Heart left ventricle (tissue), 16 donors: ENCODE measurements around the gene NUAK2. TPM values are rescaled to one million over a fixed set of nuclear protein-coding genes. Genes with fewer than 3 reads are reported as not detected.

ENCODE experiments used
- ATAC-seq, 4 donors: fragments of 200-7000 bp; cut with Tn5 transposase; one replicate each; pipeline ENCODE4 v1.9.1; 2020 to 2022; ENCODE audit warnings: moderate library complexity in 4 of 4, mild to moderate bottlenecking in 3 of 4, moderate number of reproducible peaks in 1 of 4
- DNase-seq, 5 donors: peaks; one replicate each; pipeline ENCODE4 v3.0.0-alpha.2; 2020
- H3K27ac ChIP-seq, 12 donors: fragments of 200-600 bp; sonication (generic) in 4 of 12; one replicate each; pipeline versions ENCODE4 v1.5.0 to v1.8.0; 2016 to 2022; ENCODE audit warnings: mild to moderate bottlenecking in 2 of 12
- H3K27me3 ChIP-seq, 9 donors: fragments of 200-600 bp; sonication (generic) in 2 of 9; one replicate each; pipeline versions ENCODE4 v1.5.1 to v1.8.0; 2016 to 2022; ENCODE audit warnings: mild to moderate bottlenecking in 3 of 9
- H3K36me3 ChIP-seq, 9 donors: fragments of 200-600 bp; sonication (generic) in 2 of 9; one replicate each; pipeline versions ENCODE4 v1.5.0 to v1.8.0; 2018 to 2022; ENCODE audit warnings: mild to moderate bottlenecking in 2 of 9
- H3K4me1 ChIP-seq, 12 donors: fragments of 200-600 bp; sonication (generic) in 4 of 12; one replicate each; pipeline versions ENCODE4 v1.5.0 to v1.8.0; 2016 to 2022; ENCODE audit warnings: mild to moderate bottlenecking in 3 of 12
- H3K4me3 ChIP-seq, 12 donors: fragments of 200-600 bp; sonication (generic) in 4 of 12; one replicate each; pipeline versions ENCODE4 v1.5.0 to v1.8.0; 2017 to 2022; ENCODE audit warnings: mild to moderate bottlenecking in 9 of 12, moderate library complexity in 4 of 12
- H3K9me3 ChIP-seq, 12 donors: fragments of 200-600 bp; sonication (generic) in 4 of 12; one replicate each; pipeline versions ENCODE4 v1.5.0 to v1.8.0; 2016 to 2022; ENCODE audit warnings: mild to moderate bottlenecking in 1 of 12
- CTCF ChIP-seq, 12 donors: fragments of 200-600 bp; sonication (generic) in 4 of 12; IDR thresholded peaks; one replicate each; pipeline versions ENCODE4 v1.5.0 to v1.8.0; 2018 to 2022; ENCODE audit warnings: antibody characterized with exemption in 12 of 12, mild to moderate bottlenecking in 5 of 12
- POLR2A ChIP-seq, 2 donors: fragments of 450-650 bp; IDR thresholded peaks; one replicate each; pipeline ENCODE4 v1.6.1; 2017; ENCODE audit warnings: antibody characterized with exemption in 2 of 2, mild to moderate bottlenecking in 2 of 2, moderate library complexity in 2 of 2
- WGBS, 4 donors: extraction: QIAGEN DNeasy Blood & Tissue Kit in 2 of 4; methylation state at CpG; one replicate each; pipeline versions ENCODE4 v1.1.5 to v1.1.7; 2013 to 2018; 5-methylcytosine and 5-hydroxymethylcytosine counted together
- intact Hi-C, 10 donors: fragments of 100-400 bp; cut with DNase I; formaldehyde crosslinking; loops; one replicate each; pipeline versions ENCODE4 v1.11.1 to v1.14.2; 2022
- polyA plus RNA-seq, 2 donors: library from polyadenylated mRNA; stranded (reverse); fragments of 200-250 nt; gene quantifications; one replicate each; pipeline ENCODE4 v1.2.3, GENCODE V29; 2013
- total RNA-seq, 9 donors: library from RNA; depleted of rRNA in 2 of 9; stranded (reverse); fragments of >200 nt in 2 of 9; fragmentation: NEBNext Ultra II Directional in 3 of 9; extraction: Animal tissue kit (Norgen Biotek cat#: 25700) in 3 of 9; gene quantifications; one replicate each; pipeline versions ENCODE4 v1.1.0 to v1.2.4, GENCODE V29; 2016 to 2023
- donor health status: ischemic (EF 13 %, LVEDD 7.1; RV severe dilation, severe dysfunction).
- donor health status: healthy with polysubstance abuse.
- donor health status: DM: no; HTN: yes; CAD: no.
- donor health status: DM: no; HTN: no; CAD: no.
- donor health status: ischemic (EF 25% LVEDD 6.9; RV normal size, moderate dysfunction).
- donor health status: ischemic (EF 25% LVEDD 5.7; RV mildly dilated, moderate dysfunction).
- donor health status: healthy.
- donor health status: DM: yes; HTN: yes; CAD: no.
- donor health status: ischemic (EF 35%, LVEDD 5.7; RV mildly dilated, moderate dysfunction).
- donor health status: nonischemic (EF 11% LVEDD 7.7; RV severe dilation, severe dysfunction).
- donor health status: DM: yes; HTN: yes; CAD: no.
- donor health status: PGD.
- donor health status: ischemic (EF 29% LVEDD 5.4; RV normal size, mild dysfunction).
- donor health status: nonischemic (EF 23%, LVEDD 6.1; RV moderate dilation, normal function).

The NUAK2 gene
- total and polyA plus RNA-seq, 11 donors: 0.25 to 2.6 (median 0.66) TPM

GRCh38 chr1:205263580-205264190 lies 57.9 kb downstream of the NUAK2 start:
- WGBS, 4 donors: 64 to 85% (median 71%) methylated on average over 2 of the region's 2 CpGs
- Histone ChIP-seq H3K9me3 (no peaks in the 10 kb centered on the region), H3K27me3 (no peaks in the 10 kb centered on the region), H3K27ac (no peak overlapping the region), H3K4me3 (no peak overlapping the region), H3K4me1 (peaks cover 0 to 50% (median 26%) of the 10 kb centered on the region in 12 donors), H3K36me3 (no peaks in the 10 kb centered on the region)
- no peak for DNase-seq
- intact Hi-C loops: no loop called here
- TF ChIP-seq CTCF (IDR thresholded peaks at IDR 0.05) (no peak), POLR2A (IDR thresholded peaks at IDR 0.05) (no peak)
- no peak for ATAC-seq

- intact Hi-C loops: no loop called here
- DNase-seq (no peak), ATAC-seq (no peak)
- Histone ChIP-seq H3K4me1 (peaks cover 0 to 52% (median 35%) of the 10 kb centered on the region in 12 donors), H3K36me3 (no peaks in the 10 kb centered on the region), H3K27ac (no peak overlapping the region), H3K4me3 (no peak overlapping the region), H3K9me3 (no peaks in the 10 kb centered on the region), H3K27me3 (no peaks in the 10 kb centered on the region)
- no peak for TF ChIP-seq CTCF (IDR thresholded peaks at IDR 0.05)
- TF ChIP-seq POLR2A (IDR thresholded peaks at IDR 0.05): no peak
- 48 to 74% (median 66%) methylated on average over 4 to 8 of the region's 8 CpGs for WGBS, 4 donors
Observed at GRCh38 chr1:205262731-205263171, 58.8 kb downstream of the NUAK2 start.

- Histone ChIP-seq H3K4me1 (peaks cover 0 to 52% (median 40%) of the 10 kb centered on the region in 12 donors), H3K9me3 (no peaks in the 10 kb centered on the region), H3K27me3 (no peaks in the 10 kb centered on the region), H3K27ac (no peak overlapping the region), H3K36me3 (no peaks in the 10 kb centered on the region), H3K4me3 (no peak overlapping the region)
- intact Hi-C loops: no loop called here
- no peak for TF ChIP-seq POLR2A (IDR thresholded peaks at IDR 0.05)
- TF ChIP-seq CTCF (IDR thresholded peaks at IDR 0.05): no peak
- ATAC-seq (no peak), DNase-seq (no peak)
- 50 to 60% (median 58%) methylated on average over 5 of the region's 5 CpGs for WGBS, 4 donors
Observed at GRCh38 chr1:205261946-205262691, 59.4 kb downstream of the NUAK2 start.

- no peak overlapping the region for H3K27ac ChIP-seq
- H3K27me3 ChIP-seq: no peaks in the 10 kb centered on the region
- intact Hi-C loops: no loop called here
- no peaks in the 10 kb centered on the region for H3K9me3 ChIP-seq
- H3K36me3 ChIP-seq: no peaks in the 10 kb centered on the region
- ATAC-seq: peak in 1 of 4 donors; percentile 28
- no peak for DNase-seq
- TF ChIP-seq POLR2A (IDR thresholded peaks at IDR 0.05) (no peak), CTCF (IDR thresholded peaks at IDR 0.05) (no peak)
- H3K4me3 ChIP-seq: no peak overlapping the region
- WGBS, 4 donors: 60 to 68% (median 65%) methylated on average over 8 of the region's 8 CpGs
- H3K4me1 ChIP-seq: peaks cover 2 to 59% (median 47%) of the 10 kb centered on the region in 12 donors
Observed at GRCh38 chr1:205260948-205261732, 60.4 kb downstream of the NUAK2 start.
